ENCODE results near the gene HMGB3. TPM values are rescaled to one million over a fixed set of nuclear protein-coding genes. Genes with fewer than 3 reads are reported as not detected.
"Not testable (repeated sequence)": the region's sequence is repeated elsewhere in the genome, so short reads cannot be mapped to it uniquely, and the experiment has no call there.

Gene HMGB3
- total RNA-seq, 1 experiment from 2014 or later, result 9.0 TPM

- H3K36me3 ChIP-seq (ENCODE audit: insufficient read depth, low read length), result no peaks in the 10 kb centered on the region
- no peak overlapping the region for H3K4me2 ChIP-seq (ENCODE audit: low read depth, low read length, poor library complexity, severe bottlenecking)
- no peaks in the 10 kb centered on the region for H3K9me2 ChIP-seq (replicated peaks; ENCODE audit: insufficient read depth, low read length)
- no peak overlapping the region for H3K27ac ChIP-seq (ENCODE audit: low read length)
- no peak for DNase-seq
- no peak overlapping the region for H2AFZ ChIP-seq (ENCODE audit: low read length)
- H3K27me3 ChIP-seq (ENCODE audit: low read length), result no peaks in the 10 kb centered on the region
- H4K20me1 ChIP-seq (ENCODE audit: insufficient read depth, low read depth, low read length), result no peaks in the 10 kb centered on the region
- no peak overlapping the region for H3K4me3 ChIP-seq (ENCODE audit: low read length)
- H3K9me3 ChIP-seq (ENCODE audit: low read length), result no peaks in the 10 kb centered on the region
- no peak overlapping the region for H3K9ac ChIP-seq (ENCODE audit: low read length)
- H3K79me2 ChIP-seq (ENCODE audit: low read length), result no peaks in the 10 kb centered on the region
- H3K4me1 ChIP-seq (ENCODE audit: low read length), result no peaks in the 10 kb centered on the region
Observed at GRCh38 chrX:150944233-150944632, 38.9 kb upstream of the HMGB3 start.

- no peak for DNase-seq
- Histone ChIP-seq H4K20me1 (ENCODE audit: insufficient read depth, low read depth, low read length) (no peaks in the 10 kb centered on the region), H3K9ac (ENCODE audit: low read length) (no peak overlapping the region), H3K36me3 (ENCODE audit: insufficient read depth, low read length) (no peaks in the 10 kb centered on the region), H3K9me3 (ENCODE audit: low read length) (no peaks in the 10 kb centered on the region), H3K9me2 (replicated peaks; ENCODE audit: insufficient read depth, low read length) (no peaks in the 10 kb centered on the region), H3K27ac (ENCODE audit: low read length) (no peak overlapping the region), H2AFZ (ENCODE audit: low read length) (no peak overlapping the region), H3K27me3 (ENCODE audit: low read length) (no peaks in the 10 kb centered on the region), H3K79me2 (ENCODE audit: low read length) (no peaks in the 10 kb centered on the region), H3K4me2 (ENCODE audit: low read depth, low read length, poor library complexity, severe bottlenecking) (no peak overlapping the region), H3K4me1 (ENCODE audit: low read length) (no peaks in the 10 kb centered on the region), H3K4me3 (ENCODE audit: low read length) (no peak overlapping the region)
Observed at GRCh38 chrX:150954951-150955350, 28.2 kb upstream of the HMGB3 start.

- Histone ChIP-seq H2AFZ (ENCODE audit: low read length) (no peak overlapping the region), H3K27ac (ENCODE audit: low read length) (no peak overlapping the region), H3K9me2 (replicated peaks; ENCODE audit: insufficient read depth, low read length) (no peaks in the 10 kb centered on the region), H3K4me3 (ENCODE audit: low read length) (no peak overlapping the region), H3K79me2 (ENCODE audit: low read length) (no peaks in the 10 kb centered on the region), H3K36me3 (ENCODE audit: insufficient read depth, low read length) (no peaks in the 10 kb centered on the region), H3K9ac (ENCODE audit: low read length) (no peak overlapping the region), H3K27me3 (ENCODE audit: low read length) (no peaks in the 10 kb centered on the region), H3K9me3 (ENCODE audit: low read length) (no peaks in the 10 kb centered on the region), H4K20me1 (ENCODE audit: insufficient read depth, low read depth, low read length) (no peaks in the 10 kb centered on the region), H3K4me1 (ENCODE audit: low read length) (no peaks in the 10 kb centered on the region), H3K4me2 (ENCODE audit: low read depth, low read length, poor library complexity, severe bottlenecking) (no peak overlapping the region)
- no peak for DNase-seq
Observed at GRCh38 chrX:150955590-150955989, 27.5 kb upstream of the HMGB3 start.

- Histone ChIP-seq H3K27me3 (ENCODE audit: low read length) (no peaks in the 10 kb centered on the region), H3K36me3 (ENCODE audit: insufficient read depth, low read length) (no peaks in the 10 kb centered on the region), H4K20me1 (ENCODE audit: insufficient read depth, low read depth, low read length) (no peaks in the 10 kb centered on the region), H3K9me2 (replicated peaks; ENCODE audit: insufficient read depth, low read length) (no peaks in the 10 kb centered on the region), H3K27ac (ENCODE audit: low read length) (no peak overlapping the region), H3K9ac (ENCODE audit: low read length) (no peak overlapping the region), H2AFZ (ENCODE audit: low read length) (no peak overlapping the region), H3K4me1 (ENCODE audit: low read length) (no peaks in the 10 kb centered on the region), H3K79me2 (ENCODE audit: low read length) (no peaks in the 10 kb centered on the region), H3K4me3 (ENCODE audit: low read length) (no peak overlapping the region), H3K9me3 (ENCODE audit: low read length) (no peaks in the 10 kb centered on the region), H3K4me2 (ENCODE audit: low read depth, low read length, poor library complexity, severe bottlenecking) (no peak overlapping the region)
- DNase-seq, result no peak
Observed at GRCh38 chrX:150958177-150958576, 25.0 kb upstream of the HMGB3 start.

DNA sequence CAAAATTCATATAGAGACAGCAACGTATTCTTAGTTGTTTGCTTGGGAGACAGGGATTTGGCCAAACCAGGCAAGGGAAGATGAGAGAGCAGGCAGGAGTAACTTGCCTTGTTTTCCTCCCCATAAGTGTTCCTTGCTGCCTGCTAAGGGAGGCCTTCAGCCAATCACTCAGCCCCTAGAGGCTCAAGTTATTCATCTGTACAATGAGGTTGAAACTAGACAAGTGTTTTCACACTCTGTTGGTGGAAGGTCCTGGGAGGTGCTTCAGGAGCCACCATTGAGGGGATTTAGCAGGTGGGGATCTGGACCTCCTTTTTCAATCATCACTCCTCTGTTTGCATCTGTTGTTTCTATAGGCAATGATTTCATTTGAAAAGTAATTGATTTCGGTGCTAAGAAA lies 23.6 kb upstream of the HMGB3 start:
- no peaks in the 10 kb centered on the region for H3K36me3 ChIP-seq (ENCODE audit: insufficient read depth, low read length)
- H3K9me3 ChIP-seq (ENCODE audit: low read length), result no peaks in the 10 kb centered on the region
- no peak overlapping the region for H2AFZ ChIP-seq (ENCODE audit: low read length)
- DNase-seq, result no peak
- no peak overlapping the region for H3K9ac ChIP-seq (ENCODE audit: low read length)
- no peaks in the 10 kb centered on the region for H3K9me2 ChIP-seq (replicated peaks; ENCODE audit: insufficient read depth, low read length)
- no peak overlapping the region for H3K4me2 ChIP-seq (ENCODE audit: low read depth, low read length, poor library complexity, severe bottlenecking)
- no peaks in the 10 kb centered on the region for H3K79me2 ChIP-seq (ENCODE audit: low read length)
- H3K4me1 ChIP-seq (ENCODE audit: low read length), result no peaks in the 10 kb centered on the region
- no peaks in the 10 kb centered on the region for H4K20me1 ChIP-seq (ENCODE audit: insufficient read depth, low read depth, low read length)
- H3K4me3 ChIP-seq (ENCODE audit: low read length), result no peak overlapping the region
- H3K27ac ChIP-seq (ENCODE audit: low read length), result no peak overlapping the region
- no peaks in the 10 kb centered on the region for H3K27me3 ChIP-seq (ENCODE audit: low read length)

DNA sequence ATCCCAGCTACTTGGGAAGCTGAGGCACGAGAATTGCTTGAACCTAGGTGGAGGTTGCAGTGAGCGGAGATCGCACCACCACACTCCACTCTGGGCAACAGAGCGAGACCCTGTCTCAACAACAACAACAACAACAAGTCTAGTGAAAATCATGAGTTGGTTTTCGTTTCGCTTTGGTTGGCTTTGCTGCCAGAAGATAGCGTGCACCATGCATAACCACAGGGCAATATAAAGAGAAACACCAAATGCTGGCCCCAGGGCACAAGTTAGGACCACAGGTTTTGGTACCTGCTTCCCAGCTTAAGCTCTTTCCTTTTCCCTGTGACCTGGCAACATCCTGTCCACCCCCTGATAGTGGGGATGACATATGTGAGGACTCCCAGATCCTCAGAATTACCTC lies 21.5 kb upstream of the HMGB3 start:
- H3K27me3 ChIP-seq (ENCODE audit: low read length), result no peaks in the 10 kb centered on the region
- H3K4me2 ChIP-seq (ENCODE audit: low read depth, low read length, poor library complexity, severe bottlenecking), result no peak overlapping the region
- no peaks in the 10 kb centered on the region for H4K20me1 ChIP-seq (ENCODE audit: insufficient read depth, low read depth, low read length)
- no peak overlapping the region for H2AFZ ChIP-seq (ENCODE audit: low read length)
- no peak overlapping the region for H3K27ac ChIP-seq (ENCODE audit: low read length)
- no peaks in the 10 kb centered on the region for H3K79me2 ChIP-seq (ENCODE audit: low read length)
- H3K9ac ChIP-seq (ENCODE audit: low read length), result no peak overlapping the region
- H3K4me1 ChIP-seq (ENCODE audit: low read length), result no peaks in the 10 kb centered on the region
- no peak overlapping the region for H3K4me3 ChIP-seq (ENCODE audit: low read length)
- no peak for DNase-seq
- H3K36me3 ChIP-seq (ENCODE audit: insufficient read depth, low read length), result no peaks in the 10 kb centered on the region
- H3K9me3 ChIP-seq (ENCODE audit: low read length), result no peaks in the 10 kb centered on the region
- H3K9me2 ChIP-seq (replicated peaks; ENCODE audit: insufficient read depth, low read length), result no peaks in the 10 kb centered on the region

DNA sequence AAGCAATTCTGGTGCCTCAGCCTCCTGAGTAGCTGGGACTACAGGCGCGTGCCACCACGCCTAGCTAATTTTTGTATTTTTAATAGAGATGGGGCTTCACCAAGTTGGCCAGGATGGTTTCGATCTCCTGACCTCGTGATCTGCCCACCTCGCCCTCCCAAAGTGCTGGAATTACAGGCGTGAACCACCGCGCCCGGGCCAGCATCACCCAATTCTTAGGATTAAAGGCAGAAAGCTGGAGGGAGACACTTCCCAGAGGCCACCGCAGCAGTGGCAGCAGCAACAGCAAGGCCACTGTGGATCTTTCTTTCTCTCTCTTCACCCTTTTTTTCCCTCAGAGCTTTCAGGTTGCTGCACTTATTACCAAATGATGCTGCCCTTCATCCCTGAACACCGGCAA lies 18.7 kb upstream of the HMGB3 start:
- not testable (repeated sequence) for H3K4me2 ChIP-seq (ENCODE audit: low read depth, low read length, poor library complexity, severe bottlenecking); H2AFZ ChIP-seq (ENCODE audit: low read length)

GRCh38 chrX:150966235-150966634 lies 16.9 kb upstream of the HMGB3 start:
- no peak overlapping the region for H3K9ac ChIP-seq (ENCODE audit: low read length)
- H3K4me1 ChIP-seq (ENCODE audit: low read length), result no peaks in the 10 kb centered on the region
- H3K4me3 ChIP-seq (ENCODE audit: low read length), result no peak overlapping the region
- no peak for DNase-seq
- H3K4me2 ChIP-seq (ENCODE audit: low read depth, low read length, poor library complexity, severe bottlenecking), result no peak overlapping the region
- H3K9me2 ChIP-seq (replicated peaks; ENCODE audit: insufficient read depth, low read length), result no peaks in the 10 kb centered on the region
- no peaks in the 10 kb centered on the region for H4K20me1 ChIP-seq (ENCODE audit: insufficient read depth, low read depth, low read length)
- H3K36me3 ChIP-seq (ENCODE audit: insufficient read depth, low read length), result no peaks in the 10 kb centered on the region
- H3K9me3 ChIP-seq (ENCODE audit: low read length), result no peaks in the 10 kb centered on the region
- H2AFZ ChIP-seq (ENCODE audit: low read length), result no peak overlapping the region
- no peaks in the 10 kb centered on the region for H3K79me2 ChIP-seq (ENCODE audit: low read length)
- no peak overlapping the region for H3K27ac ChIP-seq (ENCODE audit: low read length)
- no peaks in the 10 kb centered on the region for H3K27me3 ChIP-seq (ENCODE audit: low read length)

More for the DNA sequence above, 18.7 kb upstream of the HMGB3 start:
- H3K36me3 ChIP-seq (ENCODE audit: insufficient read depth, low read length); H3K27me3 ChIP-seq (ENCODE audit: low read length); H3K9me3 ChIP-seq (ENCODE audit: low read length); H3K4me1 ChIP-seq (ENCODE audit: low read length); H3K9ac ChIP-seq (ENCODE audit: low read length); H3K9me2 ChIP-seq (replicated peaks; ENCODE audit: insufficient read depth, low read length); H4K20me1 ChIP-seq (ENCODE audit: insufficient read depth, low read depth, low read length); H3K27ac ChIP-seq (ENCODE audit: low read length); DNase-seq; H3K79me2 ChIP-seq (ENCODE audit: low read length); H3K4me3 ChIP-seq (ENCODE audit: low read length): not testable (repeated sequence)

DNA sequence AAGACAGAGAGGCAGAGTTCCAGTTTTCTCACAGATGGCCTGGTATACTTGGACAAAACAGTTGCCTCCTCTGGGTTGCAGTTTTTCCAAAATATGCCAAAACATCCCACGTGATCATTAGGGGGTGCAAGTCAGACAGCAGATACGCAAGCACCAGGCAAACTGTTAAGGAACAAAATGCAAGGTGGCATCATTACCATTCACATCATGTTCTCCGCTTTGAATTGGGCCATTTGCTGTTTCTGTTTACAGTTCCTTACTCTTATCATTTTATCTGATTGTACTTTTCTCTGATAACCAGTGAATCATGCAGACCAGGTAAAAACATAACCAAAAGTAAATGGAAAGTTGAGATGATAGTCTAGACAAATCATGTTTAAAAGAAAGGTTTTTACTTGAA lies 16.4 kb upstream of the HMGB3 start:
- Histone ChIP-seq H3K9me3 (ENCODE audit: low read length) (no peaks in the 10 kb centered on the region), H3K9me2 (replicated peaks; ENCODE audit: insufficient read depth, low read length) (no peaks in the 10 kb centered on the region), H3K27ac (ENCODE audit: low read length) (no peak overlapping the region), H4K20me1 (ENCODE audit: insufficient read depth, low read depth, low read length) (no peaks in the 10 kb centered on the region), H3K4me1 (ENCODE audit: low read length) (no peaks in the 10 kb centered on the region), H3K36me3 (ENCODE audit: insufficient read depth, low read length) (no peaks in the 10 kb centered on the region), H3K4me2 (ENCODE audit: low read depth, low read length, poor library complexity, severe bottlenecking) (no peak overlapping the region), H3K4me3 (ENCODE audit: low read length) (no peak overlapping the region), H3K79me2 (ENCODE audit: low read length) (no peaks in the 10 kb centered on the region), H2AFZ (ENCODE audit: low read length) (no peak overlapping the region), H3K27me3 (ENCODE audit: low read length) (no peaks in the 10 kb centered on the region), H3K9ac (ENCODE audit: low read length) (no peak overlapping the region)
- DNase-seq, result no peak

Data from Karpas-422 (cell line).